Activated B cell treated with CpG ODN at 0.5 μM for 24 hours (primary cell): Measurements from ENCODE around the gene CTSA. TPM values are rescaled to one million over a fixed set of nuclear protein-coding genes. Genes with fewer than 3 reads are reported as not detected.

ENCODE experiments used
- ATAC-seq: fragments of 200-7000 bp; cut with Tn5 transposase; one replicate; pipeline ENCODE4 v1.10.0; 2021; ENCODE audit warnings: low read depth, mild to moderate bottlenecking, moderate library complexity
- CTCF ChIA-PET: fragments of 350-600 bp; sonication (Branson Sonifier 250); formaldehyde crosslinking; loops from one replicate; lab custom pipeline; 2021; ENCODE audit warnings: antibody characterized with exemption; lab: Charles Lee
- POLR2A ChIA-PET: fragments of 350-600 bp; sonication (Branson Sonifier 250); formaldehyde crosslinking; loops from one replicate; lab custom pipeline; 2021; ENCODE audit warnings: antibody characterized with exemption; lab: Charles Lee
- DNase-seq: peaks from one replicate; pipeline ENCODE4 v3.0.0; 2022
- H3K27ac Mint-ChIP-seq: one replicate; pipeline ENCODE4 v1.8.0; 2020; ENCODE audit warnings: mixed read lengths
- H3K27me3 Mint-ChIP-seq: one replicate; pipeline ENCODE4 v1.8.0; 2021; ENCODE audit warnings: mixed read lengths
- H3K36me3 Mint-ChIP-seq: one replicate; pipeline ENCODE4 v1.8.0; 2021; ENCODE audit warnings: low read depth, mixed read lengths
- H3K4me1 Mint-ChIP-seq: one replicate; pipeline ENCODE4 v1.8.0; 2021; ENCODE audit warnings: mixed read lengths
- H3K4me3 Mint-ChIP-seq: one replicate; pipeline ENCODE4 v1.8.0; 2020; ENCODE audit warnings: mild to moderate bottlenecking, mixed read lengths
- H3K9me3 Mint-ChIP-seq: one replicate; pipeline ENCODE4 v1.8.0; 2020; ENCODE audit warnings: mixed read lengths
- CTCF ChIP-seq: fragments of 200-600 bp; IDR thresholded peaks from one replicate; pipeline ENCODE4 v1.8.0; 2022; ENCODE audit warnings: antibody characterized with exemption, mild to moderate bottlenecking
- intact Hi-C: fragments of 100-400 bp; cut with micrococcal nuclease; formaldehyde crosslinking; loops from one replicate; pipeline ENCODE4 v1.15.1; 2024
- total RNA-seq: library from RNA; stranded (reverse); gene quantifications from 2 replicates; pipeline ENCODE4 v1.2.3, GENCODE V29; 2022

CTSA gene
- total RNA-seq, 1 donor from 2014 or later = 67.2 TPM

- Mint-ChIP-seq H3K4me1 (peaks cover 39% of the 10 kb centered on the region), H3K36me3 (peaks cover 9% of the 10 kb centered on the region), H3K4me3 (no peak overlapping the region), H3K27me3 (no peaks in the 10 kb centered on the region), H3K27ac (no peak overlapping the region), H3K9me3 (no peaks in the 10 kb centered on the region)
- ChIA-PET POLR2A (interaction anchor here (1.3 kb wide), 1 partner anchor 75 kb away, joined by 3 read pairs; no protein-coding TSS in a partner anchor), CTCF (no interaction called here)
- DNase-seq (no peak), ATAC-seq (no peak)
- TF ChIP-seq CTCF = no peak
- intact Hi-C loops = no loop called here
Observed at GRCh38 chr20:45859916-45860315, 31.2 kb upstream of the CTSA start.

GRCh38 chr20:45860560-45861220, 30.4 kb upstream of the CTSA start:
- CTCF ChIA-PET = no interaction called here

GRCh38 chr20:45861221-45862075, 29.7 kb upstream of the CTSA start:
- DNase-seq (no peak), ATAC-seq (no peak)
- Mint-ChIP-seq H3K36me3 (peaks cover 9% of the 10 kb centered on the region), H3K27me3 (no peaks in the 10 kb centered on the region), H3K4me3 (no peak overlapping the region), H3K9me3 (no peaks in the 10 kb centered on the region), H3K4me1 (peaks cover 27% of the 10 kb centered on the region), H3K27ac (no peak overlapping the region)
- intact Hi-C loops = no loop called here
- POLR2A ChIA-PET = interaction anchor here (0.6 to 1.1 kb wide), 3 partner anchors 12 to 483 kb away, joined by 3 read pairs; no protein-coding TSS in a partner anchor
- CTCF ChIA-PET = no interaction called here
- TF ChIP-seq CTCF = no peak

More at GRCh38 chr20:45860560-45861220, 30.4 kb upstream of the CTSA start:
- ATAC-seq = no peak
- POLR2A ChIA-PET = interaction anchor here (1.3 kb wide), 1 partner anchor 74 kb away, joined by 3 read pairs; no protein-coding TSS in a partner anchor
- Mint-ChIP-seq H3K9me3 (no peaks in the 10 kb centered on the region), H3K4me1 (peaks cover 35% of the 10 kb centered on the region), H3K4me3 (no peak overlapping the region), H3K36me3 (peaks cover 9% of the 10 kb centered on the region), H3K27ac (no peak overlapping the region), H3K27me3 (no peaks in the 10 kb centered on the region)
- intact Hi-C loops = no loop called here
- no peak for DNase-seq
- TF ChIP-seq CTCF = no peak

DNA sequence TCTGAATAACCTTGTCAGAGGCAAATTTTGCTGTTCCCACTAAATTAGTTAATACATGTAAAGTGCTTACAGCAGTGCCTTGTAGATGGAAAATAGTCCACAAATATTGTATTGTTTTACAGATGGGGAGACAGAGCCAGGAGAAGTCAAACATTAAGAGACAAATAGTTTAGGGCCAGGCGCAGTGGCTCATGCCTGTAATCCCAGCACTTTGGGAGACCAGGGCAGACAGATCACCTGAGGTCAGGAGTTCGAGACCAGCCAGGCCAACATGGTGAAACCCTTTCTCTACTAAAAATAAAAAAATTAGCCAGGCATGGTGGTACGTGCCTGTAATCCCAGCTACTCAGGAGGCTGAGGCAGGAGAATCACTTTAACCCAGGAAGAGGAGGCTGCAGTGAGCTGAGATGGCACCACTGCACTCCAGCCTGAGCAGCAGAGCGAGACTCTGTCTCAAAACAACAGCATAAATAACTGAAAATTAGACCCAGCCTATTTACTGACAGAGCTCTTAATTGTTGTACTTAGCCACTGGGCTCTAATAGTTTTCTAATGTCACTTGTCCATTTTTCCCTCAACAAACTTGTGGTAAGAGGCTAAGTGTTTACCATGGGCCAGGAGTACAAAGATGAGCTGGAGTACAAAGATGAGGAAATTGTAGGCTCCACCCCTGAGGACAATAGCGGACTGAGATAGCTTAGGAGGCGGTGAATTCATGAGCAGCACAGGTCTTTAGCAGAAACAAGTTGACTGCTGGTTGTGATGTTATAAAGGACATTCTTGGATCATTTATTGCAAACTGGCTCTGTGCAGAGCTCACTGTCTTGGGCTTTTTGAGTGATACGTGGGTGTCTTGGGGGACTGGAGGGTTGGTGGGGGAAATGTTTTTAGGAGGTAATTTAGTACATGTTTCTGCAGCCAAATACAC, 27.3 kb upstream of the CTSA start:
- peaks cover 7% of the 10 kb centered on the region for H3K4me1 Mint-ChIP-seq
- ChIA-PET POLR2A (interaction anchor here (0.7 kb wide), 1 partner anchor 71 kb away, joined by 4 read pairs; no protein-coding TSS in a partner anchor), CTCF (no interaction called here)
- H3K36me3 Mint-ChIP-seq = no peaks in the 10 kb centered on the region
- DNase-seq (no peak), ATAC-seq (no peak)
- H3K9me3 Mint-ChIP-seq = no peaks in the 10 kb centered on the region
- intact Hi-C loops = no loop called here
- no peak for TF ChIP-seq CTCF
- no peak overlapping the region for H3K27ac Mint-ChIP-seq
- H3K4me3 Mint-ChIP-seq = no peak overlapping the region
- H3K27me3 Mint-ChIP-seq = no peaks in the 10 kb centered on the region
